Suprapubic skin (tissue), 4 donors: ENCODE data around the gene RELT. TPM values are rescaled to one million over a fixed set of nuclear protein-coding genes. Genes with fewer than 3 reads are reported as not detected.
A peak's percentile ranks its signal among the peaks of the same experiment; 100 is the strongest.

ENCODE experiments used
- DNase-seq, 2 donors: peaks; one replicate each; pipeline ENCODE4 v3.0.0-alpha.2; 2019; ENCODE audit warnings: low spot score in 2 of 2
- H3K27ac ChIP-seq: fragments of 200-600 bp; sonication (generic); one replicate; pipeline ENCODE4 v1.5.1; 2019
- H3K27me3 ChIP-seq: fragments of 200-600 bp; sonication (generic); one replicate; pipeline ENCODE4 v1.5.1; 2019
- H3K36me3 ChIP-seq: fragments of 200-600 bp; sonication (generic); one replicate; pipeline ENCODE4 v1.5.1; 2019
- H3K4me1 ChIP-seq: fragments of 200-600 bp; sonication (generic); one replicate; pipeline ENCODE4 v1.5.1; 2019
- H3K4me3 ChIP-seq: fragments of 200-600 bp; sonication (generic); one replicate; pipeline ENCODE4 v1.5.1; 2019; ENCODE audit warnings: mild to moderate bottlenecking
- H3K9me3 ChIP-seq: fragments of 200-600 bp; sonication (generic); one replicate; pipeline ENCODE4 v1.5.1; 2019
- CTCF ChIP-seq, 2 donors: fragments of 200-600 bp in 1 of 2; fragments of 450-650 bp in 1 of 2; sonication (generic) in 1 of 2; IDR thresholded peaks; one replicate each; pipeline ENCODE4 v1.5.1; 2016 to 2019; ENCODE audit warnings: antibody characterized with exemption in 2 of 2, mild to moderate bottlenecking in 1 of 2, moderate library complexity in 1 of 2
- EP300 ChIP-seq: sonication (generic); formaldehyde crosslinking; IDR thresholded peaks from one replicate; pipeline ENCODE4 v1.6.1; 2017; ENCODE audit warnings: antibody characterized with exemption
- POLR2A ChIP-seq, 2 donors: fragments of 450-650 bp; IDR thresholded peaks; one replicate each; pipeline ENCODE4 v1.6.1; 2017; ENCODE audit warnings: antibody characterized with exemption in 2 of 2, mild to moderate bottlenecking in 2 of 2, moderate library complexity in 2 of 2
- POLR2AphosphoS5 ChIP-seq, 3 donors: sonication (generic); formaldehyde crosslinking; IDR thresholded peaks; one replicate each; pipeline ENCODE4 v1.6.1; 2017; ENCODE audit warnings: antibody characterized with exemption in 3 of 3
- WGBS: methylation state at CpG from one replicate; pipeline ENCODE4 v1.1.5; 2018; 5-methylcytosine and 5-hydroxymethylcytosine counted together
- total RNA-seq, 4 donors: library from RNA; depleted of rRNA; stranded (reverse); fragments of >200 nt; gene quantifications; one replicate each; pipeline ENCODE4 v1.1.0, GENCODE V29; 2016

RELT gene
- total RNA-seq, 4 donors from 2014 or later = 1.9 to 11.2 (median 4.2) TPM

DNA sequence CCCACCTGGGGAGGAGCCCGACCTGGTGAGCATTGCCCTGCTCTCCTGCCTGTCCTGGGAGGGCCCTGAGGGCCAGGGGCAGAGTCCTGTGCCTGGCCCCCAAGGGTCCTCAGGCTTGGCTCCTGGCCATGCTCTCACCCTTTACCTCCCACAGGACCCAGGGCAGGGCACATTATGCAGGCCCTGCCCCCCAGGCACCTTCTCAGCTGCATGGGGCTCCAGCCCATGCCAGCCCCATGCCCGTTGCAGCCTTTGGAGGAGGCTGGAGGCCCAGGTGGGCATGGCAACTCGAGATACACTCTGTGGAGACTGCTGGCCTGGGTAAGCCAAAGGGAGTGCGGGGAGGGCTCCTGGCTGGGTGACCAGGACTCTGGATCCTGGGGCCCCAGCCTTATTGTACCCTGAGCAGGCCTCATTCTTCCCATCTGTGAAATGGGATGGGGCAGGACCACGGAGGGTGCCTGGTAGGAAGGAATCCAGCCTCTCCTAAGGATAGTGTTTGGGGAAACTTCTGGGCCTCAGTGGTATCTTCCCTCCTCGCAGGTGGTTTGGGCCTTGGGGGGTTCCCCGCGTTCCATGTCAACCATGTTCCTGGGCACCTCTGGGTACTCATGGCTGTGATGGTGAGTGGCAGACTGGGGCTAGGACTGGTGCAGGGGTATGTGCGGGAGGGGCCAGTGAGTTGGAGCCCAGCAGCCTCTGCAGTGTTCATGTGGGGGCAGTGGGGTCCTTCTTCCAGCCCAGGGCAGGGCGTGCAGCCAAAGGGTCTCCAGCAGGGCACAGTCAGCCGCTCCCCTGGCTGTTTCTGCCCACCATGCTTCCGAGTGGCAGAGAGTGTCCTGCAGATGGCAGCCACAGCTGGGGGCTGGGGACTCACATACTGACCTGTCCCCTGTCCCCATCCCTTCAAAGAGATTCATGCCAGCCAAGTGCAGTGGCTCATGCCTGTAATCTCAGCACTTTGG, 14.7 kb downstream of the RELT start:
- WGBS = 94% methylated on average over 2 of the region's 12 CpGs
- no peaks in the 10 kb centered on the region for H3K27me3 ChIP-seq
- H3K9me3 ChIP-seq = no peaks in the 10 kb centered on the region
- peaks cover 42% of the 10 kb centered on the region for H3K4me1 ChIP-seq
- peak in 1 of 2 donors; percentile 57 for DNase-seq
- peaks cover 5% of the 10 kb centered on the region for H3K36me3 ChIP-seq
- TF ChIP-seq POLR2A (IDR thresholded peaks at IDR 0.05) (no peak), EP300 (no peak), POLR2AphosphoS5 (IDR thresholded peaks at IDR 0.05) (no peak), CTCF (IDR thresholded peaks at IDR 0.05) (no peak)
- H3K27ac ChIP-seq = no peak overlapping the region
- H3K4me3 ChIP-seq = no peak overlapping the region

DNA sequence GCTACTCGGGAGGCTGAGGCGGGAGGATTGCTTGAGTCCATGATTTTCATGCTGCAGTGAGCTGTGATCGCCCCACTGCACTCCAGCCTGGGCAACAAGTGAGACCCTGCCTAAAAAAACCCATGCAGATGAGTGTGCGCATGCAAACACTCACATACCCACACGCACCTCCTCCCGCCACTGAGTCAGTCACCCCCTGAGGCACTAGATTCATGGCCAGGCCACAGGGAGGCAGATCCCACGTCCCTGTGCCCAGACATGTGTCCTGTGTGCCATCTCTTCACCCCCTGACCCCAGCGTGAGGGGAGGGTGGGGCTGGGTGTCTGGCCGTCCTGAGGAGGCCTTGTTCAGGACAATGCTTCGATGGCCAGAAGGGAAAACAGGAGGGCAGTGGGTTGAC, 15.5 kb downstream of the RELT start:
- no peak for TF ChIP-seq EP300
- no peak for TF ChIP-seq CTCF (IDR thresholded peaks at IDR 0.05)
- no peak for TF ChIP-seq POLR2A (IDR thresholded peaks at IDR 0.05)
- TF ChIP-seq POLR2AphosphoS5 (IDR thresholded peaks at IDR 0.05) = no peak
- 81% methylated on average over 6 of the region's 10 CpGs for WGBS
- no peak for DNase-seq
- no peak overlapping the region for H3K4me3 ChIP-seq
- H3K36me3 ChIP-seq = peaks cover 5% of the 10 kb centered on the region
- H3K27me3 ChIP-seq = no peaks in the 10 kb centered on the region
- H3K9me3 ChIP-seq = no peaks in the 10 kb centered on the region
- no peak overlapping the region for H3K27ac ChIP-seq
- peaks cover 35% of the 10 kb centered on the region for H3K4me1 ChIP-seq

GRCh38 chr11:73392108-73393010, 16.2 kb downstream of the RELT start:
- TF ChIP-seq EP300 (no peak), POLR2AphosphoS5 (IDR thresholded peaks at IDR 0.05) (no peak), POLR2A (IDR thresholded peaks at IDR 0.05) (no peak)
- no peaks in the 10 kb centered on the region for H3K27me3 ChIP-seq
- no peak overlapping the region for H3K4me3 ChIP-seq
- peak in 1 of 2 donors; percentile 58 for DNase-seq
- peaks cover 28% of the 10 kb centered on the region for H3K4me1 ChIP-seq
- WGBS = 96% methylated on average over 21 of the region's 31 CpGs
- no peaks in the 10 kb centered on the region for H3K9me3 ChIP-seq
- no peak overlapping the region for H3K27ac ChIP-seq
- H3K36me3 ChIP-seq = peaks cover 5% of the 10 kb centered on the region

DNA sequence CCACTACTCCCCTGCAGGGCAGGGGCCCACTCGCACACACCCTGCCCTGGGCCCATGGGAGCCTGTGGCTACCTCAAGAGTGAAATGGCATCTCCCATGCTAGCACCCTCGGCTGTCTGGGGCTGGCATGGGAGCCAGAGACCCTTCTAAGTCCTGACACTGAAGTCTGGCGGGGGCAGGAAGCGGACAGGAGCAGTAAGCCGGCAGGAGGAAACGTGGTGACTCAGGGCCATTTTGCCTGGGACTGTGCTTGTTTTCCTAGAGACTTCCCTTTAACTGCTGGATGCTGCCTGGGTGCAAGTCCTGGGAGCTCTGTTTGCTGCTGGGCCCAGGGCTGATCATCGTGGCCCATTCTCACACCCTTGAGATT, 16.8 kb downstream of the RELT start:
- TF ChIP-seq EP300 (no peak), POLR2A (IDR thresholded peaks at IDR 0.05) (no peak)
- Histone ChIP-seq H3K27ac (no peak overlapping the region), H3K36me3 (peaks cover 5% of the 10 kb centered on the region), H3K4me1 (peaks cover 22% of the 10 kb centered on the region), H3K4me3 (no peak overlapping the region), H3K27me3 (no peaks in the 10 kb centered on the region), H3K9me3 (no peaks in the 10 kb centered on the region)
- DNase-seq = no peak
- 82% methylated on average over 7 of the region's 7 CpGs for WGBS

DNA sequence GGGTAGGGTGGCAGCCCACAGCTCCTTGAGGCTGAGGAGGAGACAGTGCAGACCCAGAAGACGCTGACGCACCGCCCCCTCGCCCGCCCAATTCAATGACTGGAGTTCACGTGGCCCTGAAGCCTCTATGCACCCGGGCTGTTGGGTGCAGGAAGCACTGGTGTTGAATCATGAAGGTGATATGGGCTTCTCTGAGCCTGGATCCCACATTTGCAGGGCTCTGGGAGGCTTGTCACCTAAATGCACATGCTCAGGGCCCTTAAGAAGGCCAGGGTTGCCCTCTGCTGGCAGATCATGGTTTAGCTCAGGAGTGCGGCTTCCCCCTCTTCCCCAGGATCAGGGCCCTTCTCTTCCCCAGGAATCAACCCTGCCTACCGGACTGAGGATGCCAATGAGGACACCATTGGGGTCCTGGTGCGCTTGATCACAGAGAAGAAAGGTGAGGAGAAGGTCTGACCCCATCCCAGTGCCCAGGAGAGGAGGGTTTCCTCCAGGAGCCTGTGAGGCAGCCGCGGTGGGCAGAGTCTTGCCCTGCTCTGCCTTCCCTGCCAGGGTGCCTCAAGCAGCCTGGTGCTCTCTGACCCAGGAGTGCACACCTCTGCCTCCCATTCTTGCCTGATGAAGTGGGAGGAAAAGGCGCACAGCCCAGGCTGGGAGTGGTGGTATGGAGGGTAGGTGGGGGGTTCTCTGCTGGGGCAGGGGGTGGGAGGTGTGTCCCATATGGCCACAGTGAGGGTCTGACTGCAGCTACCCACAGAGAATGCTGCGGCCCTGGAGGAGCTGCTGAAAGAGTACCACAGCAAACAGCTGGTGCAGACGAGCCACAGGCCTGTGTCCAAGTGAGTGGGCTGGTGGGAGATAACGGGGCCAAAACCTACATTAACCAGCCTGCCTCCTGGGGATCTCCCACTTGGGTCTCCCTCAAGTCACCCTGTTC, 17.5 kb downstream of the RELT start:
- 78% methylated on average over 8 of the region's 16 CpGs for WGBS

More for the DNA sequence above, 17.5 kb downstream of the RELT start:
- no peaks in the 10 kb centered on the region for H3K27me3 ChIP-seq
- H3K36me3 ChIP-seq = peaks cover 5% of the 10 kb centered on the region
- DNase-seq = peak in 1 of 2 donors; percentile 75
- TF ChIP-seq CTCF (IDR thresholded peaks at IDR 0.05) = peak; percentile 71 to 74
- no peak for TF ChIP-seq POLR2A (IDR thresholded peaks at IDR 0.05)
- TF ChIP-seq EP300 = no peak
- no peak overlapping the region for H3K27ac ChIP-seq
- H3K9me3 ChIP-seq = no peaks in the 10 kb centered on the region
- no peak overlapping the region for H3K4me3 ChIP-seq
- H3K4me1 ChIP-seq = peaks cover 15% of the 10 kb centered on the region
